Thyroid gland (tissue), 4 donors: ENCODE measurements around the gene GPSM3. TPM values are rescaled to one million over a fixed set of nuclear protein-coding genes. Genes with fewer than 3 reads are reported as not detected.
"Not testable (repeated sequence)": the region's sequence is repeated elsewhere in the genome, so short reads cannot be mapped to it uniquely, and the experiment has no call there.

ENCODE experiments used
- DNase-seq, 2 donors: peaks; one replicate each; pipeline ENCODE4 v3.0.0-alpha.2; 2019
- H3K27ac ChIP-seq, 3 donors: fragments of 200-600 bp; sonication (generic); 1 replicate in 2 of 3; 2 replicates in 1 of 3; pipeline ENCODE4 v1.5.1; 2016 to 2019; ENCODE audit warnings: mild to moderate bottlenecking in 1 of 3, moderate library complexity in 1 of 3
- H3K27me3 ChIP-seq: fragments of 200-600 bp; sonication (generic); one replicate; pipeline ENCODE4 v1.5.1; 2019
- H3K36me3 ChIP-seq, 2 donors: fragments of 200-600 bp; sonication (generic); one replicate each; pipeline ENCODE4 v1.5.1; 2016 to 2019
- H3K4me1 ChIP-seq, 2 donors: fragments of 200-600 bp; sonication (generic); one replicate each; pipeline ENCODE4 v1.5.1; 2017 to 2019
- H3K4me3 ChIP-seq, 3 donors: fragments of 200-600 bp; sonication (generic); replicated peaks in 1 of 3; 1 replicate in 2 of 3; 2 replicates in 1 of 3; pipeline ENCODE4 v1.5.1; 2016; ENCODE audit warnings: mild to moderate bottlenecking in 1 of 3
- H3K9me3 ChIP-seq: fragments of 200-600 bp; sonication (generic); one replicate; pipeline ENCODE4 v1.5.1; 2017
- CTCF ChIP-seq, 6 experiments: fragments of 200-600 bp in 3 of 6; fragments of 450-650 bp in 3 of 6; sonication (generic) in 3 of 6; IDR thresholded peaks; one replicate each; pipeline ENCODE4 v1.5.1; 2016 to 2019; ENCODE audit warnings: antibody characterized with exemption in 6 of 6, mild to moderate bottlenecking in 2 of 6, inconsistent platforms in 1 of 6, moderate library complexity in 1 of 6
- POLR2A ChIP-seq, 2 donors: fragments of 450-650 bp; IDR thresholded peaks; one replicate each; pipeline ENCODE4 v1.6.1; 2017; ENCODE audit warnings: antibody characterized with exemption in 2 of 2, mild to moderate bottlenecking in 2 of 2, moderate library complexity in 1 of 2
- WGBS, 2 donors: methylation state at CpG; one replicate each; pipeline ENCODE4 v1.1.5; 2017; 5-methylcytosine and 5-hydroxymethylcytosine counted together
- intact Hi-C: fragments of 100-400 bp; cut with DNase I; formaldehyde crosslinking; loops from one replicate; pipeline ENCODE4 v1.15.1; 2023
- microRNA-seq: library from miRNA; unstranded; fragments of <30 nt; microRNA quantifications from one replicate; pipeline ENCODE4, GENCODE V29; 2016
- small RNA-seq: library from RNA; depleted of rRNA; stranded (forward); fragments of <200 nt; gene quantifications from one replicate; pipeline ENCODE3, GENCODE V24; 2016
- total RNA-seq, 4 donors: library from RNA; depleted of rRNA; stranded (reverse); fragments of >200 nt; gene quantifications; one replicate each; pipeline ENCODE4 v1.2.3, GENCODE V29; 2016

GPSM3 gene
- total RNA-seq, 4 donors from 2014 or later: 4.2 to 6.5 (median 5.5) TPM

- no peak overlapping the region for H3K27ac ChIP-seq
- no peaks in the 10 kb centered on the region for H3K36me3 ChIP-seq
- H3K4me1 ChIP-seq: peaks cover 6 to 7% of the 10 kb centered on the region in 2 donors
- H3K9me3 ChIP-seq: no peaks in the 10 kb centered on the region
- DNase-seq: no peak
- intact Hi-C loops: no loop called here
- no peak overlapping the region for H3K4me3 ChIP-seq
- H3K27me3 ChIP-seq: no peaks in the 10 kb centered on the region
- TF ChIP-seq CTCF (IDR thresholded peaks at IDR 0.05) (no peak), POLR2A (IDR thresholded peaks at IDR 0.05) (no peak)
- 94 to 95% methylated on average over 4 of the region's 4 CpGs for WGBS, 2 donors
Measured at GRCh38 chr6:32147401-32148132, 44.9 kb downstream of the GPSM3 start.

- Histone ChIP-seq H3K27ac (no peak overlapping the region), H3K4me3 (no peak overlapping the region), H3K36me3 (no peaks in the 10 kb centered on the region), H3K9me3 (no peaks in the 10 kb centered on the region), H3K4me1 (no peaks in the 10 kb centered on the region), H3K27me3 (no peaks in the 10 kb centered on the region)
- no peak for DNase-seq
- no peak for TF ChIP-seq CTCF (IDR thresholded peaks at IDR 0.05)
- no peak for TF ChIP-seq POLR2A (IDR thresholded peaks at IDR 0.05)
- intact Hi-C loops: no loop called here
- 52 to 59% methylated on average over 4 of the region's 4 CpGs for WGBS, 2 donors
Measured at GRCh38 chr6:32146687-32147086, 45.8 kb downstream of the GPSM3 start.

- Histone ChIP-seq H3K4me3 (no peak overlapping the region), H3K9me3 (no peaks in the 10 kb centered on the region), H3K27ac (no peak overlapping the region), H3K36me3 (no peaks in the 10 kb centered on the region), H3K27me3 (no peaks in the 10 kb centered on the region), H3K4me1 (no peaks in the 10 kb centered on the region)
- DNase-seq: no peak
- TF ChIP-seq POLR2A (IDR thresholded peaks at IDR 0.05): no peak
- intact Hi-C loops: no loop called here
- WGBS, 2 donors: 93 to 94% methylated on average over 1 of the region's 1 CpG
Measured at GRCh38 chr6:32146287-32146686, 46.2 kb downstream of the GPSM3 start.

GRCh38 chr6:32144238-32144637, 48.2 kb downstream of the GPSM3 start:
- H3K36me3 ChIP-seq, DNase-seq, H3K27me3 ChIP-seq, H3K9me3 ChIP-seq, H3K27ac ChIP-seq, H3K4me1 ChIP-seq, intact Hi-C loops, H3K4me3 ChIP-seq: not testable (repeated sequence)
- 91 to 93% methylated on average over 7 of the region's 7 CpGs for WGBS, 2 donors

Small RNA genes lying within 50 kb of the gene (microRNA-seq; reads per million reads assigned to microRNA genes)
- gene MIR6721 (2.2 reads per million), gene MIR6833 (not detected)

Small RNA genes lying within 50 kb of the gene (small RNA-seq; reads per million reads assigned to genes)
- not detected for gene AL662884.1
- gene MIR6833: not detected

Other genes starting within 250 kb of the GPSM3 start
- 10 to 100 TPM; 10.5 to 36.7 (median 16.4) TPM for gene CFB, start 246.5 kb downstream of the GPSM3 start, total RNA-seq
- 100 to 1,000 TPM in 3 of 4 donors, 10 to 100 TPM in 1; 83.2 to 114 (median 106) TPM for gene NELFE, start 233.7 kb downstream of the GPSM3 start, total RNA-seq
- gene SKIC2, start 233.5 kb downstream of the GPSM3 start, total RNA-seq: 10 to 100 TPM; 35.1 to 47.1 (median 39.4) TPM
- gene DXO, start 220.5 kb downstream of the GPSM3 start, total RNA-seq: 10 to 100 TPM; 21.3 to 36.4 (median 33.9) TPM
- 100 to 1,000 TPM; 181 to 401 (median 227) TPM for gene C4A, start 210.6 kb downstream of the GPSM3 start, total RNA-seq
- 100 to 1,000 TPM; 233 to 370 (median 285) TPM for gene C4B, start 177.8 kb downstream of the GPSM3 start, total RNA-seq
- 1 to 10 TPM in 1 of 4 donors, under 1 TPM in 2, not detected in 1; 0.24 to 1.7 (median 0.33) TPM for gene CYP21A2, start 154.2 kb downstream of the GPSM3 start, total RNA-seq
- 100 to 1,000 TPM in 2 of 4 donors, 10 to 100 TPM in 2; 42.2 to 112 (median 80.9) TPM for gene TNXB, start 83.3 kb downstream of the GPSM3 start, total RNA-seq
- 10 to 100 TPM; 41.5 to 63.5 (median 57.3) TPM for gene ATF6B, start 64.4 kb downstream of the GPSM3 start, total RNA-seq
- 10 to 100 TPM in 1 of 4 donors, 1 to 10 TPM in 3; 3.6 to 11.8 (median 6.8) TPM for gene FKBPL, start 62.4 kb downstream of the GPSM3 start, total RNA-seq
- under 1 TPM in 3 of 4 donors, not detected in 1; 0.49 to 0.81 (median 0.67) TPM for gene PRRT1, start 40.7 kb downstream of the GPSM3 start, total RNA-seq
- 10 to 100 TPM; 13.0 to 26.1 (median 24.1) TPM for gene PPT2, start 38.5 kb downstream of the GPSM3 start, total RNA-seq
- 1 to 10 TPM; 2.3 to 9.8 (median 6.5) TPM for gene EGFL8, start 28.0 kb downstream of the GPSM3 start, total RNA-seq
- gene AGPAT1, start 16.6 kb downstream of the GPSM3 start, total RNA-seq: 10 to 100 TPM; 48.6 to 69.2 (median 54.8) TPM
- gene RNF5, start 14.2 kb downstream of the GPSM3 start, total RNA-seq: 100 to 1,000 TPM in 3 of 4 donors, 10 to 100 TPM in 1; 64.0 to 114 (median 107) TPM
- gene AGER, start 8.4 kb downstream of the GPSM3 start, total RNA-seq: 10 to 100 TPM; 10.3 to 70.6 (median 36.8) TPM
- gene PBX2, start 2.4 kb downstream of the GPSM3 start, total RNA-seq: 10 to 100 TPM; 66.0 to 93.4 (median 74.2) TPM
- gene NOTCH4, start 31.4 kb upstream of the GPSM3 start, total RNA-seq: 10 to 100 TPM; 11.0 to 37.9 (median 17.5) TPM
- not detected for gene TSBP1, start 179.3 kb upstream of the GPSM3 start, total RNA-seq
- not detected for gene BTNL2, start 214.5 kb upstream of the GPSM3 start, total RNA-seq
- 100 to 1,000 TPM in 2 of 4 donors, 10 to 100 TPM in 2; 53.0 to 162 (median 106) TPM for gene HLA-DRA, start 247.2 kb upstream of the GPSM3 start, total RNA-seq